HUDEP-2 (cell line): ENCODE results near the gene RAD51AP1.

ENCODE experiments used
- DNase-seq, 76 experiments: peaks; one replicate each; lab custom pipeline; 2025; ENCODE audit not compliant: unreplicated experiment in 76 of 76; lab: John Stamatoyannopoulos, UW

Gene RAD51AP1

DNA sequence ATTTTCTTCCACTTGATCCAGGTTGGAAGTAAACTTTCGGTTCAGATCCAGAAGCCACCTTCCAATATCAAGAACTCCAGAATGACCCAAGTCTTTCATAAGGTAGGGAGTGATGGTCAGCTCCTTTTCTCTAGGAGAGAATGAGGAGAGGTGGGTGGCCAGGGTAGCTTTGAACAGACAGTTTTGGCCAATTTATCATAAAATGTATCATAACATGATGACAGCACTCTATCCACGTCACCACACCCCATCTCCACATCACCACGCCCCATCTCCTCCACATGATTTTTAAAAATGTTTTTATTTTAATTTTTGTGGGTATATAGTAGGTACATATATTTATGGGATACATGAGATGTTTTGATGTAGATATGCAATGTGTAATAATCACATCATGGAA is 50.2 kb downstream of the RAD51AP1 start:
- no peak for DNase-seq

- DNase-seq: no peak
Measured at GRCh38 chr12:4589941-4590340, 51.3 kb downstream of the RAD51AP1 start.

DNA sequence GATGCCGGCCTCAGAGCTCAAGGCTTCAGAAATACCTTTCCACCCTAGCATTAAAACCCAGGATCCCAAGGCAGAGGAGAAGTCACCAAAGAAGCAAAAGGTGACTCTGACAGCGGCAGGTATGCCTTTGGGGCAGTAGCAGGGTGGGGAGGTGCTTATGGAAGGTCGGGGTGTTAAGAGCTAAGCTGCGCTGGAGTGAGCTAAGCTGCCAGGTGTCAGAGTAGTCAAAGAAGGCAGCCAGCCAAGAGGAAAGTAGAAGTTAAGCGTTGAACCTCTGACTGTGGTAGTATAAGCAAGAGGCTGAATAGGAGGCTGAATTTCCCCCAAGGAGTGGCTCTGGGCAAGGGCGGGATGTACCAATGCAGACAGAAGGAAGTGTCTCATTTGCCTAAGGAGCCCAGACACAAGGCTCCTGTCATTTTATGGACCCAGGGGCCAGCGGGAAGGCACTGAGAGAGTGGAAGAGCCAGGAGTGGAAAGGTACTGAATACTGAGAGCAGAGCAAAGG is 52.5 kb downstream of the RAD51AP1 start:
- no peak for DNase-seq

DNA sequence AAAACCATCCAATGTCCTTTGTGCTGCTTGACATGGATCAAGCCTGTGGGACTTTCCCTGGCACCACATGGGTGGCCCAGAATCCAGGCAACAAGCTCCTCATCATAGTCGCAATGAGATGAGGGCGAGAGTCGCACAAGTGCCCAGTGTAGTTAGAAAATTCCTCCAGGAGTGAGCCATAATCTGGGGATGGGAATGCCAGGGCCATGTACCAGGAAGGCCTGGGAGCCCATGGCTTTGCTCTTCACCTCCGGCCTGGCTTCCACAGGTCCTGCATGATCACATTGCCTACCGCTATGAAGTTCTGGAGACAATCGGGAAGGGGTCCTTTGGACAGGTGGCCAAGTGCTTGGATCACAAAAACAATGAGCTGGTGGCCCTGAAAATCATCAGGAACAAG is 57.2 kb downstream of the RAD51AP1 start:
- DNase-seq: no peak

- no peak for DNase-seq
Measured at GRCh38 chr12:4603421-4603820, 64.7 kb downstream of the RAD51AP1 start.

GRCh38 chr12:4603946-4604345 is 65.3 kb downstream of the RAD51AP1 start:
- no peak for DNase-seq

GRCh38 chr12:4604684-4605193 is 66.0 kb downstream of the RAD51AP1 start:
- DNase-seq: peak in 74 of 76 experiments; percentile 18 to 86 (median 66)

DNA sequence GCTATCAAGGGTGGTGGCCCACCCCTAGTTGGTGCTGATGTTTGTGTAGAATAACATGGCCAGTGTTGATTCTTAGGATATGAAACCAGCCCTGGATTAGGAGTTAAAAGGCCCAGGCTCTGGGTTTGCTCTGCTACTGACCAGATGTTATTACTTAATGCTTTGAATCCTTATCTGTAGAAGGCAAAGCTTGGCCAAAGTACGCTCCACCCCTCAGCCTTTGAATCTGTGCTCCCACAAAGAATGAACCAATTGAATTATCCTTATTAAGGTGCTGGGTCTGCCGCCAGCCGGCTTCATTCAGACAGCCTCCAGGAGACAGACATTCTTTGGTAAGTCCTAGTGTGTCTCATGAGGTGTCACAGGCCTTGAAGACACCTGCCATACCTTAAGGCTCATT is 68.4 kb downstream of the RAD51AP1 start:
- DNase-seq: no peak

- no peak for DNase-seq
Measured at GRCh38 chr12:4609071-4609470, 70.4 kb downstream of the RAD51AP1 start.
